GM18508 (cell line): ENCODE measurements around the gene BMPR2.
"Not testable (repeated sequence)": the region's sequence is repeated elsewhere in the genome, so short reads cannot be mapped to it uniquely, and the experiment has no call there.

Experiments used
- ATAC-seq: cut with Tn5 transposase; IDR thresholded peaks from one replicate; pipeline ENCODE4 v1.9.1; 2021; ENCODE audit warnings: moderate number of reproducible peaks; ENCODE audit not compliant: insufficient read depth, unreplicated experiment

Gene BMPR2

DNA sequence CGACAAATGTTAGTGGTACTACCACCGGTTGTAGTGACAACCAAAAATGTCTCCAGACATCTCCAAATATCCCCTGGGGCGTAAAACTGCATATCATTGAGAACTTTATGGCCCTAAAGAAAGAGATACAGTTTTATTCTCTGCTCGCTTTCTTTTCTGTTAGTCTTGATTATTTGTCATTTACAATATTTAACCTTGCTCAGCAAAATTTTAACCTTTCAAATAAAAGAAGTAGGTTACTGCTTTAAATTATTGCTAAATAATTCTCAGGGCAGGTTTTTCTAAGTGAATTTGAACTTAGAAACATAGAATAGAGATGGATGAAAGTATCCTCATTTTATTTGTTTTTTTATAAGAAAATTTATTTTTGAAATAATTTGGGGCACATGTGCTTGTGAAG, 67.9 kb downstream of the BMPR2 start:
- no peak for ATAC-seq

DNA sequence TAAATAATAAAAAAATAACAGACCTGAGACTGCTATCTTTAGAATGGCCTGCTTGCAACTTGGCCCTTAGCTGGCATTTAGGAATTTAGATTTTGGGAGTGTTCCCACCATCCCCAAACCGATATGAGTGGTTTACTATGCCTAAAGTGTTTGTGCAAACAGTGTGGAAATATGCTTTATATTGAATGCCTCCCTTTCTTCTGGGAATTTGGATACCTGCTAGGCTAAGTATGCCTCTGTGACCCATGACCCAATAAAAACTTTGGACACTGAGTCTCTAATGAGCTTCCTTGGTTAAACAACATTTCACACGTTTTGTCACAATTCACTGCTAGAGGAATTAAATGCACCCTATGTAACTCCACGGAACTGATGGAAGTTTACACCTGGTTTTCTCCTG, 73.2 kb downstream of the BMPR2 start:
- no peak for ATAC-seq

DNA sequence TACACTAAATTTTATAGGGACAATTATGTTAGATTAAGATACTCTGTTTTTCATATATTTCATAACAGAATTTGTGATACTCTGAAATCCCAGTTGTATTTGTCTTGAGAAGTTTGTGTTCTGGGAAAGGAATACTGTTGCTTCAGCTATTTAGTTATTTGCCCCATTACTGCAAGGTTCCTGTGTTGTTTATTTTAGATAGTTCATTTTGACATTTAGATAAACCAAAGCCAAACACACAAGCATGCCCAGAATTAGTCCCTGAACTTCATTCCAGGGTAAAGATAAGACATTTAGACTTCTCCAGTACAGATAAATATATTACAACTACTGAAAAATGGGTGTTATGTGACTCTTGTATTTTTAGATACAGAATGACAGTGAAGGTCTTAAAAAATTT, 74.7 kb downstream of the BMPR2 start:
- ATAC-seq: no peak

DNA sequence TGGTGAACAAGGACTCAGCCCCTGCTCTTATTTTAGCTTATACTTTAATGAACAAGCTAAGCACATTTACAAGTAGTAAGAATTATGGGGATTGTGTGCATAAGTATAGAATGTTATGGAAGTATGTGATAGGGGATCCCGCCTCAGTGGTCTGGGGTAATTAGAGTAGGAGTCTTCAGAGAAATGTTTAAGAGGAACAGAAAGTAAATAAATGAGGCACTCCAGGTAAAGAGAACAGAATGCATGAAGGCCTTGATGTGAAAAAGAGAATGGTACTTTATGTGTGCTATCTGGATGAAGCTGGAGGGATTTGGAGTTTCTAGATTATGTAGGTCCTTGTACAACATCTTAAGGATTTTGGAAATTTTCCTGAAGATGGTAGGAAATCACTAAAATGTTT, 76.6 kb downstream of the BMPR2 start:
- no peak for ATAC-seq

GRCh38 chr2:202454536-202454935, 78.4 kb downstream of the BMPR2 start:
- no peak for ATAC-seq

GRCh38 chr2:202455114-202455513, 79.0 kb downstream of the BMPR2 start:
- ATAC-seq: no peak

- no peak for ATAC-seq
These were observed 84.0 kb downstream of the BMPR2 start for GRCh38 chr2:202460119-202460518.

DNA sequence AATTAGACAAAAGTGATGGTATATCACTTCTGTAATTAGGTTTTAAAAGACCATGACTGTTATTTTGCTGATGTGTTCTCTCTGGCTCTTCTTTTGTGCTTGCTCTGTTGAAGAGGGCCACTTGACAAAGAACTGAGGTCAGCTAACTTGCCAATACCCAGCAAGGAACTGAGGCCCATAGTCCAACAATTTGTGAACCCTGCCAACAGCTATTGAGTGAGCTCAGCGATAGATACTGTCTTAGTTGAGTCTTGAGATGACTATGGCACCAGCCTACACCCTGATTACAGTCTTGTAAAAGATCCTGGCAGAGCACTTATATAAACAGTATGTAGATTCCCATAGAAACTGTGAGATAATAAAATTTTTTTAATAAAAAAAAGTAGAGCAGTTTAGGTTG, 103.0 kb downstream of the BMPR2 start:
- no peak for ATAC-seq

DNA sequence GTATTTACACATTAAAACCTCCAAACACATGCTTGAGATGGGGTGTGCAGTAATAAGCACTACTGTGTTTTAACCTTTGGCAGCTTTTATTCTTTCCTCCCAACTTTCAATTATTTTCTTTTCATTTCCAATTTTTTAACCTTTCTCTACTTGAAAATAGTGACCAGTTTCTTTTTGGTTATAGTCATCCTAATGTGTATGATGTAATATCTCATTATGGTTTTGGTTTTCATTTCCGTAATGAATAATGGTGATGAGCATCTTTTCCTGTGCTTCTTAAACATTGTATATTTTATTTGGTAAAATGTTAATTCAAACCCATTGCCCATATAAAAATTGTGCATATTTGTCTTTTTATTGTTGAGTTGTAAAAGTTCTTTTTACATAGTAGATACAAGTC, 103.5 kb downstream of the BMPR2 start:
- ATAC-seq: no peak

GRCh38 chr2:202486351-202486750, 110.2 kb downstream of the BMPR2 start:
- ATAC-seq: no peak

- ATAC-seq: no peak
These were observed 112.5 kb downstream of the BMPR2 start for GRCh38 chr2:202488671-202489070.

- ATAC-seq: no peak
These were observed 114.4 kb downstream of the BMPR2 start for GRCh38 chr2:202490479-202490878.

GRCh38 chr2:202491514-202491913, 115.4 kb downstream of the BMPR2 start:
- ATAC-seq: no peak

- ATAC-seq: no peak
These were observed 118.4 kb downstream of the BMPR2 start for GRCh38 chr2:202494300-202495229.

DNA sequence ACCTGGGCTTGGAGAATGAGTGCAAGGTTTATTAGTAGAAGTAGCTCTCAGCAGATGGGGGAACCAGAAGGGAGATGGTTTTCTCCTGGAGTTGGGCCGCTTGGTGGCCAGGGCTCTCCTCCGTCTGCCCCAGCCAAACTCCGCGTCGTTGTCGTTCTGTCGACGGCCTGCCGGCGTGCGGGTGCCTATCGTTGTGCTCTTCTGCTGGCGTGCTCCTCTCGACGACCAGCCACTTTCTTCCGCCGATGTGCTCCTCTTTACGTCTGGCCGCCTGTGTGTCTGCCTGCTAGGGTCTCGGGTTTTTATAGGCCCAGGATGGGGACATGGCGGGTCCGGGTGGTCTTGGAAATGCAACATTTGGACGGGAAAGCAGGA, 119.1 kb downstream of the BMPR2 start:
- ATAC-seq: no peak

DNA sequence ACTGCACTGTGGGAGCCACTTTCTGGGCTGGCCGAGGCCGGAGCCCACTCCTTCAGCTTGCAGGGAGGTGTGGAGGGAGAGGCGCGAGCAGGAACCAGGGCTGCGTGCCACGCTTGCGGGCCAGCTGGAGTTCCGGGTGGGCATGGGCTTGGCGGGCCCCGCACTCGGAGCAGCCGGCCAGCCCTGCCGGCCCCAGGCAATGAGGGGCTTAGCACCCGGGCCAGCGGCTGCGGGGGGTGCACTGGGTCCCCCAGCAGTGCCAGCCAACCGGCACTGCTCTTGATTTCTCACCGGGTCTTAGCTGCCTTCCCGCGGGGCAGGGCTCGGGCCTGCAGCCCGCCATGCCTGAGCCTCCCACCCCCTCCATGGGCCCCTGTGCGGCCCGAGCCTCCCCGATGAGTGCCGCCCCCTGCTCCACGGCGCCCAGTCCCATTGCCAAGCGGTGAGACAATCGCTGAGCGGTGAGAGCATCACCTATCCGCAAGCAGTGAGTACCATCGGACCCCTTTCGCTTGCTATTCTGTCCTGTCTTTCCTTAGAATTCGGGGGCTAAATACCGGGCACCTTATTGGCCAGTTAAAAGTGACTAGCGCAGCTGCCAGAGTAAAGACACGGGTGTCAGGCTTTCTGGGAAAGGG, 120.8 kb downstream of the BMPR2 start:
- not testable (repeated sequence) for ATAC-seq

DNA sequence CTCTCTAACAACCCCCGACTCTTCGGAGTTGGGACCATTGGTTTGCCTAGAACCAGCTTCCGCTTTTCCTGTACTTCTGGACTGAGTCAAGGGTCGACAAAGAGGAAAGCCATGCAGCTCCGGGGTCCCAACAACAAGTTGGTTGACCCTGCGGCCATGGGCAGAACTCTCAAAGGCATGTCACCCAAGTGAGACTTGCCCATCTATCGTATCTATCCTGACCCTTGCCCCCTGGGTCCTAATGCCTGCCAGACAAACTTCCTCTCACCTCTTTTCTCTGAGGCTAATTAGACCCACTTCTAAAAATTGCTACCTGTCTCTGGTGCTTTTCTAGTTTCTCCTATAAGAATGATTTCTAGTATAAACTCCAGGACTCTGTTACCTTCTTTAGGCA, 121.3 kb downstream of the BMPR2 start:
- ATAC-seq: not testable (repeated sequence)

GRCh38 chr2:202499841-202500240, 123.7 kb downstream of the BMPR2 start:
- ATAC-seq: not testable (repeated sequence)

- ATAC-seq: not testable (repeated sequence)
These were observed 127.1 kb downstream of the BMPR2 start for GRCh38 chr2:202503276-202503675.

- no peak for ATAC-seq
These were observed 132.6 kb downstream of the BMPR2 start for GRCh38 chr2:202508686-202509085.

DNA sequence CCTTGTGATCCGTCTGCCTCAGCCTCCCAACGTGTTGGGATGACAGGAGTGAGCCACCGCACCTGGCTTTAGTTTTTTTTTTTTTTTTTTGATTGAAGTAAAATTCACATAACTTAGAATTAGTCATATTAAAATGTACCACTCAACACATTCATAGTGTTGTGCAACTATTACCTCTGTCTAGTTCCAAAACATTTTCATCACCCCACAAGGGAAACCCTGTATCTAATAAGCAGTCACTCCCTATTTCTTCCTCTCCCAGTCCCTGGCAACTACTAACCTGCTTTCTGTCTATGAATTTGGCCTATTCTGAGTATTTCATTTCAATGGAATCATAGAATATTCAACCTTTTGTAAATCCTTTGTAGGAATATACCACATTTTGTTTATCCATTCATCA, 134.8 kb downstream of the BMPR2 start:
- no peak for ATAC-seq

DNA sequence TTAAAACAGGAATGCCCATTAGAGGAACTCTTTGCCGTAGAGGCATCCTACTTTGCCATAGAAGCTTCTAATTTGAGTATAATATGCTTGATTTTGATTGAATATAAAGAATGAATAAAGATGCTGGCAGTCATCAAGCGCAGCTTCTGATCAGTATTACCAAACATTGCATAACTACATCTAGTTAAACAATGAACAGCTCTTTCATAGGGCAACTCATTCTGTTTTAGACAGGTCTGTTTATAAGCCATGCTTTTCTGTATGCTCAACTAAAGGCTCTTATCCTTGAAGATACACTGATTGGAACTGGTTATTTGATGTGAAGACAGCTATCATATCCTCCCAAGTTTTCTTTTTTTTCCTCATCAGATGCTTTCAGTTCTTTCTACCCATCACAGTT, 136.0 kb downstream of the BMPR2 start:
- no peak for ATAC-seq
